AG09309 (cell line): ENCODE data around the gene PTPRT.

ENCODE experiments used
- DNase-seq: peaks from one replicate; pipeline ENCODE4 v3.0.0-alpha.2; 2010; ENCODE audit warnings: low read depth
- H3K4me3 ChIP-seq: 2 replicates; pipeline ENCODE4 v1.5.1; 2011; ENCODE audit warnings: mild to moderate bottlenecking, low read depth, low read length, moderate library complexity; ENCODE audit not compliant: control insufficient read depth
- TF ChIP-seq, protein P1 (sequence below): IDR thresholded peaks from 2 replicates; pipeline ENCODE4 v1.5.1; 2011; ENCODE audit warnings: mild to moderate bottlenecking, low read depth, low read length, inconsistent platforms; ENCODE audit not compliant: insufficient read depth, control insufficient read depth; ENCODE audit errors: missing control alignments

PTPRT gene

GRCh38 chr20:42530855-42531448 is 658.8 kb downstream of the PTPRT start:
- H3K4me3 ChIP-seq: no peak overlapping the region
- TF ChIP-seq, protein P1, sequence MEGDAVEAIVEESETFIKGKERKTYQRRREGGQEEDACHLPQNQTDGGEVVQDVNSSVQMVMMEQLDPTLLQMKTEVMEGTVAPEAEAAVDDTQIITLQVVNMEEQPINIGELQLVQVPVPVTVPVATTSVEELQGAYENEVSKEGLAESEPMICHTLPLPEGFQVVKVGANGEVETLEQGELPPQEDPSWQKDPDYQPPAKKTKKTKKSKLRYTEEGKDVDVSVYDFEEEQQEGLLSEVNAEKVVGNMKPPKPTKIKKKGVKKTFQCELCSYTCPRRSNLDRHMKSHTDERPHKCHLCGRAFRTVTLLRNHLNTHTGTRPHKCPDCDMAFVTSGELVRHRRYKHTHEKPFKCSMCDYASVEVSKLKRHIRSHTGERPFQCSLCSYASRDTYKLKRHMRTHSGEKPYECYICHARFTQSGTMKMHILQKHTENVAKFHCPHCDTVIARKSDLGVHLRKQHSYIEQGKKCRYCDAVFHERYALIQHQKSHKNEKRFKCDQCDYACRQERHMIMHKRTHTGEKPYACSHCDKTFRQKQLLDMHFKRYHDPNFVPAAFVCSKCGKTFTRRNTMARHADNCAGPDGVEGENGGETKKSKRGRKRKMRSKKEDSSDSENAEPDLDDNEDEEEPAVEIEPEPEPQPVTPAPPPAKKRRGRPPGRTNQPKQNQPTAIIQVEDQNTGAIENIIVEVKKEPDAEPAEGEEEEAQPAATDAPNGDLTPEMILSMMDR: no peak
- DNase-seq: no peak

- no peak overlapping the region for H3K4me3 ChIP-seq
- no peak for DNase-seq
- TF ChIP-seq, protein P1: no peak
These were observed 659.5 kb downstream of the PTPRT start for GRCh38 chr20:42530191-42530590.

GRCh38 chr20:42524058-42524457 is 665.6 kb downstream of the PTPRT start:
- no peak for DNase-seq
- TF ChIP-seq, protein P1: no peak

DNA sequence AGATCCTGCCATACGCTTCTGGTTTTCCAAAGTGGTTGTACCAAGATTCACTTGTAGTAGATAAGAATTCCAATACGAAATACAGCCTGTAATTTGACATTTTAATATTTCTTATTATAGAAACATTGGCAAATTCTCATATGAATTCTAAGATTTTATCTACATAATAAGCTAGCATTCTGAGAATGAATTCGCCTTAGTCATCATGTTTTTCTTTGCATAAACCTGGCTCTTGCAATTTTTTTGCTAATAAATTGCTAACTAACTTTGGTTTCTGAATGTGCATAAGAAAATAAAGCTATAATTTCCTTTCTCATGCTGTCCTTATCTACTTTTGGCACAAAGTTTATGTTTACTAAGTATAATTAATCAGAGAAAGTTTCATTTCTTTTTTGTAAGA is 673.0 kb downstream of the PTPRT start:
- TF ChIP-seq, protein P1: no peak
- no peak overlapping the region for H3K4me3 ChIP-seq
- no peak for DNase-seq

More at GRCh38 chr20:42524058-42524457, 665.6 kb downstream of the PTPRT start:
- H3K4me3 ChIP-seq: no peak overlapping the region

- DNase-seq: no peak
- no peak overlapping the region for H3K4me3 ChIP-seq
- TF ChIP-seq, protein P1: no peak
These were observed 679.0 kb downstream of the PTPRT start for GRCh38 chr20:42510686-42511085.

- TF ChIP-seq, protein P1: no peak
- no peak for DNase-seq
- no peak overlapping the region for H3K4me3 ChIP-seq
These were observed 681.8 kb downstream of the PTPRT start for GRCh38 chr20:42507874-42508273.
